Heart left ventricle (tissue), 16 donors: ENCODE results near the gene TNFRSF4. TPM values are rescaled to one million over a fixed set of nuclear protein-coding genes. Genes with fewer than 3 reads are reported as not detected.
A peak's percentile ranks its signal among the peaks of the same experiment; 100 is the strongest.

Source experiments
- ATAC-seq, 4 donors: fragments of 200-7000 bp; cut with Tn5 transposase; one replicate each; pipeline ENCODE4 v1.9.1; 2020 to 2022; ENCODE audit warnings: moderate library complexity in 4 of 4, mild to moderate bottlenecking in 3 of 4, moderate number of reproducible peaks in 1 of 4
- DNase-seq, 5 donors: peaks; one replicate each; pipeline ENCODE4 v3.0.0-alpha.2; 2020
- H3K27ac ChIP-seq, 12 donors: fragments of 200-600 bp; sonication (generic) in 4 of 12; one replicate each; pipeline versions ENCODE4 v1.5.0 to v1.8.0; 2016 to 2022; ENCODE audit warnings: mild to moderate bottlenecking in 2 of 12
- H3K27me3 ChIP-seq, 9 donors: fragments of 200-600 bp; sonication (generic) in 2 of 9; one replicate each; pipeline versions ENCODE4 v1.5.1 to v1.8.0; 2016 to 2022; ENCODE audit warnings: mild to moderate bottlenecking in 3 of 9
- H3K36me3 ChIP-seq, 9 donors: fragments of 200-600 bp; sonication (generic) in 2 of 9; one replicate each; pipeline versions ENCODE4 v1.5.0 to v1.8.0; 2018 to 2022; ENCODE audit warnings: mild to moderate bottlenecking in 2 of 9
- H3K4me1 ChIP-seq, 12 donors: fragments of 200-600 bp; sonication (generic) in 4 of 12; one replicate each; pipeline versions ENCODE4 v1.5.0 to v1.8.0; 2016 to 2022; ENCODE audit warnings: mild to moderate bottlenecking in 3 of 12
- H3K4me3 ChIP-seq, 12 donors: fragments of 200-600 bp; sonication (generic) in 4 of 12; one replicate each; pipeline versions ENCODE4 v1.5.0 to v1.8.0; 2017 to 2022; ENCODE audit warnings: mild to moderate bottlenecking in 9 of 12, moderate library complexity in 4 of 12
- H3K9me3 ChIP-seq, 12 donors: fragments of 200-600 bp; sonication (generic) in 4 of 12; one replicate each; pipeline versions ENCODE4 v1.5.0 to v1.8.0; 2016 to 2022; ENCODE audit warnings: mild to moderate bottlenecking in 1 of 12
- CTCF ChIP-seq, 12 donors: fragments of 200-600 bp; sonication (generic) in 4 of 12; IDR thresholded peaks; one replicate each; pipeline versions ENCODE4 v1.5.0 to v1.8.0; 2018 to 2022; ENCODE audit warnings: antibody characterized with exemption in 12 of 12, mild to moderate bottlenecking in 5 of 12
- POLR2A ChIP-seq, 2 donors: fragments of 450-650 bp; IDR thresholded peaks; one replicate each; pipeline ENCODE4 v1.6.1; 2017; ENCODE audit warnings: antibody characterized with exemption in 2 of 2, mild to moderate bottlenecking in 2 of 2, moderate library complexity in 2 of 2
- WGBS, 4 donors: extraction: QIAGEN DNeasy Blood & Tissue Kit in 2 of 4; methylation state at CpG; one replicate each; pipeline versions ENCODE4 v1.1.5 to v1.1.7; 2013 to 2018; 5-methylcytosine and 5-hydroxymethylcytosine counted together
- intact Hi-C, 10 donors: fragments of 100-400 bp; cut with DNase I; formaldehyde crosslinking; loops; one replicate each; pipeline versions ENCODE4 v1.11.1 to v1.14.2; 2022
- polyA plus RNA-seq, 2 donors: library from polyadenylated mRNA; stranded (reverse); fragments of 200-250 nt; gene quantifications; one replicate each; pipeline ENCODE4 v1.2.3, GENCODE V29; 2013
- total RNA-seq, 9 donors: library from RNA; depleted of rRNA in 2 of 9; stranded (reverse); fragments of >200 nt in 2 of 9; fragmentation: NEBNext Ultra II Directional in 3 of 9; extraction: Animal tissue kit (Norgen Biotek cat#: 25700) in 3 of 9; gene quantifications; one replicate each; pipeline versions ENCODE4 v1.1.0 to v1.2.4, GENCODE V29; 2016 to 2023
- donor health status: ischemic (EF 13 %, LVEDD 7.1; RV severe dilation, severe dysfunction).
- donor health status: healthy with polysubstance abuse.
- donor health status: DM: no; HTN: yes; CAD: no.
- donor health status: DM: no; HTN: no; CAD: no.
- donor health status: ischemic (EF 25% LVEDD 6.9; RV normal size, moderate dysfunction).
- donor health status: ischemic (EF 25% LVEDD 5.7; RV mildly dilated, moderate dysfunction).
- donor health status: healthy.
- donor health status: DM: yes; HTN: yes; CAD: no.
- donor health status: ischemic (EF 35%, LVEDD 5.7; RV mildly dilated, moderate dysfunction).
- donor health status: nonischemic (EF 11% LVEDD 7.7; RV severe dilation, severe dysfunction).
- donor health status: DM: yes; HTN: yes; CAD: no.
- donor health status: PGD.
- donor health status: ischemic (EF 29% LVEDD 5.4; RV normal size, mild dysfunction).
- donor health status: nonischemic (EF 23%, LVEDD 6.1; RV moderate dilation, normal function).

Gene TNFRSF4
- total and polyA plus RNA-seq, 11 donors, result 1.1 to 23.8 (median 2.7) TPM

GRCh38 chr1:1259119-1259488 is 45.2 kb upstream of the TNFRSF4 start:
- no peaks in the 10 kb centered on the region for H3K27me3 ChIP-seq
- no peak for DNase-seq
- peaks cover 0 to 82% (median 73%) of the 10 kb centered on the region in 9 donors for H3K36me3 ChIP-seq
- H3K27ac ChIP-seq, result no peak overlapping the region
- TF ChIP-seq CTCF (IDR thresholded peaks at IDR 0.05), result no peak
- no peak for TF ChIP-seq POLR2A (IDR thresholded peaks at IDR 0.05)
- H3K4me1 ChIP-seq, result peaks cover 0 to 28% (median 14%) of the 10 kb centered on the region in 12 donors
- intact Hi-C loops, result no loop called here
- ATAC-seq, result peak in 1 of 4 donors; percentile 11
- no peaks in the 10 kb centered on the region for H3K9me3 ChIP-seq
- H3K4me3 ChIP-seq, result no peak overlapping the region
- WGBS, 4 donors, result 90 to 95% (median 94%) methylated on average over 22 of the region's 22 CpGs

GRCh38 chr1:1256956-1257871 is 43.3 kb upstream of the TNFRSF4 start:
- Histone ChIP-seq H3K4me1 (peaks cover 0 to 28% (median 14%) of the 10 kb centered on the region in 12 donors), H3K27ac (no peak overlapping the region), H3K27me3 (no peaks in the 10 kb centered on the region), H3K4me3 (no peak overlapping the region), H3K9me3 (no peaks in the 10 kb centered on the region), H3K36me3 (peaks cover 0 to 82% (median 70%) of the 10 kb centered on the region in 9 donors)
- DNase-seq (peak in 1 of 5 donors; percentile 54), ATAC-seq (no peak)
- 90 to 95% (median 93%) methylated on average over 22 to 31 of the region's 31 CpGs for WGBS, 4 donors
- intact Hi-C loops, result no loop called here
- TF ChIP-seq CTCF (IDR thresholded peaks at IDR 0.05) (no peak), POLR2A (IDR thresholded peaks at IDR 0.05) (no peak)

GRCh38 chr1:1255611-1256010 is 41.7 kb upstream of the TNFRSF4 start:
- no peak overlapping the region for H3K4me3 ChIP-seq
- H3K9me3 ChIP-seq, result no peaks in the 10 kb centered on the region
- no peak for ATAC-seq
- intact Hi-C loops, result no loop called here
- H3K27ac ChIP-seq, result no peak overlapping the region
- TF ChIP-seq POLR2A (IDR thresholded peaks at IDR 0.05), result no peak
- no peak for TF ChIP-seq CTCF (IDR thresholded peaks at IDR 0.05)
- WGBS, 4 donors, result 91 to 92% (median 91%) methylated on average over 5 to 10 of the region's 10 CpGs
- H3K4me1 ChIP-seq, result peaks cover 0 to 20% (median 4%) of the 10 kb centered on the region in 12 donors
- no peaks in the 10 kb centered on the region for H3K27me3 ChIP-seq
- no peak for DNase-seq
- peaks cover 0 to 70% (median 57%) of the 10 kb centered on the region in 9 donors for H3K36me3 ChIP-seq

GRCh38 chr1:1255078-1255477 is 41.1 kb upstream of the TNFRSF4 start:
- ATAC-seq (no peak), DNase-seq (peak in 1 of 5 donors; percentile 49)
- intact Hi-C loops, result no loop called here
- Histone ChIP-seq H3K4me3 (no peak overlapping the region), H3K27ac (no peak overlapping the region), H3K27me3 (no peaks in the 10 kb centered on the region), H3K36me3 (peaks cover 0 to 67% (median 54%) of the 10 kb centered on the region in 9 donors), H3K4me1 (peaks cover 0 to 15% (median 3%) of the 10 kb centered on the region in 12 donors), H3K9me3 (no peaks in the 10 kb centered on the region)
- 93 to 97% (median 95%) methylated on average over 25 to 26 of the region's 26 CpGs for WGBS, 4 donors
- TF ChIP-seq CTCF (IDR thresholded peaks at IDR 0.05) (no peak), POLR2A (IDR thresholded peaks at IDR 0.05) (no peak)
